A549 treated with dexamethasone at 1 μM for 4 hours (cell line): ENCODE results near the gene PDZK1IP1. TPM values are rescaled to one million over a fixed set of nuclear protein-coding genes. Genes with fewer than 3 reads are reported as not detected.

Source experiments
- total RNA-seq: library from RNA; stranded (reverse); fragments of 200-300 nt; extraction: Qiagen RNA extraction; gene quantifications from 5 replicates; pipeline ENCODE4 v1.2.3, GENCODE V29; 2022

Gene PDZK1IP1
- total RNA-seq: 6.1 to 8.3 TPM (median 7.1 TPM) in 5 replicates

GRCh38 chr1:47189844-47190508 is at the start of gene PDZK1IP1:
Gene PDZK1IP1, minus strand, starts transcription at chr1:47190036. Its CDS starts 104 bp downstream, at chr1:47189932.

GRCh38 chr1:47232187-47232874 is 42.5 kb upstream of the PDZK1IP1 start, which contains the start of gene TAL1:
Gene TAL1, minus strand, starts transcription at chr1:47232225. Its CDS starts 6,337 bp downstream, at chr1:47225888.

GRCh38 chr1:47137198-47137597 is 52.6 kb downstream of the PDZK1IP1 start, which contains the start of gene CYP4A22:
Gene CYP4A22, plus strand, starts transcription at chr1:47137441. Its CDS starts 45 bp downstream, at chr1:47137486.

Other genes starting within 250 kb of the PDZK1IP1 start
- gene CYP4A11, start 248.6 kb downstream of the PDZK1IP1 start, total RNA-seq: not detected in 5 replicates
- 0.04 to 0.08 TPM (median 0.05 TPM) in 3 of 5 replicates, not detected in the others for gene CYP4X1, start 166.4 kb downstream of the PDZK1IP1 start, total RNA-seq
- gene CYP4Z1, start 122.8 kb downstream of the PDZK1IP1 start, total RNA-seq: not detected in 5 replicates
- gene CYP4A22, start 52.6 kb downstream of the PDZK1IP1 start, total RNA-seq: not detected in 5 replicates
- 0.01 to 0.05 TPM (median 0.02 TPM) in 4 of 5 replicates, not detected in the other for gene TAL1, start 42.2 kb upstream of the PDZK1IP1 start, total RNA-seq
- 7.5 to 11.8 TPM (median 10.9 TPM) in 5 replicates for gene STIL, start 124.1 kb upstream of the PDZK1IP1 start, total RNA-seq
- 59.5 to 78.8 TPM (median 67.0 TPM) in 5 replicates for gene CMPK1, start 143.8 kb upstream of the PDZK1IP1 start, total RNA-seq
- 0.05 TPM in 1 of 5 replicates, not detected in the others for gene FOXE3, start 226.2 kb upstream of the PDZK1IP1 start, total RNA-seq
- 0.44 to 0.71 TPM (median 0.53 TPM) in 5 replicates for gene FOXD2, start 248.0 kb upstream of the PDZK1IP1 start, total RNA-seq